Measurements from ENCODE around the gene LCT.

GRCh38 chr2:135796606-135797005 lies 40.4 kb downstream of the LCT start:
- TF ChIP-seq SUZ12 (IDR thresholded peaks at IDR 0.05; ENCODE audit: extremely low read depth, insufficient read depth, insufficient read length) (no peak), YY1 (IDR thresholded peaks at IDR 0.05; ENCODE audit: insufficient read depth, insufficient read length) (no peak)
